Endothelial cell of umbilical vein (primary cell): Measurements from ENCODE around the gene FAM229A. TPM values are rescaled to one million over a fixed set of nuclear protein-coding genes. Genes with fewer than 3 reads are reported as not detected.

Source experiments
- BruUV-seq: library from RNA; stranded (reverse); fragments of 400-500 nt; replicated peaks from 2 replicates; lab custom pipeline; 2021; lab: Mats Ljungman, UMichigan
- CTCF ChIA-PET: fragments of 300-600, 350-600 bp; sonication (Branson Sonifier 250); formaldehyde crosslinking; loops from one replicate; lab custom pipeline; 2021; ENCODE audit warnings: antibody characterized with exemption, inconsistent platforms; lab: Charles Lee
- POLR2A ChIA-PET: fragments of 300-600, 350-600 bp; sonication (Branson Sonifier 250); formaldehyde crosslinking; loops from one replicate; lab custom pipeline; 2021; ENCODE audit warnings: antibody characterized with exemption, inconsistent platforms; lab: Charles Lee
- DNase-seq: peaks from one replicate; pipeline ENCODE4 v3.0.0-alpha.2; 2011; ENCODE audit warnings: low read depth, low spot score
- FAIRE-seq: peaks from 2 replicates; lab custom pipeline; 2011; peaks lifted over from hg19 to GRCh38; lab: Jason Lieb, UNC
- H2AFZ ChIP-seq: 2 replicates; pipeline ENCODE4 v1.6.0; 2012; ENCODE audit warnings: low read depth, low read length, control low read depth, inconsistent platforms
- H3K27ac ChIP-seq: 2 replicates; pipeline ENCODE4 v1.5.1; 2011; ENCODE audit warnings: low read depth, mild to moderate bottlenecking, control low read depth, low read length, moderate library complexity; ENCODE audit not compliant: insufficient read depth
- H3K27me3 ChIP-seq, 2 experiments: 2 replicates each; pipeline versions ENCODE4 v1.6.0 to v1.6.1; 2011; ENCODE audit warnings: low read length in 2 of 2, mixed read lengths in 1 of 2; ENCODE audit not compliant: control insufficient read depth in 2 of 2, insufficient read depth in 2 of 2
- H3K36me3 ChIP-seq, 2 experiments: 2 replicates in 1 of 2; 3 replicates in 1 of 2; pipeline ENCODE4 v1.5.1; 2011; ENCODE audit warnings: low read length in 2 of 2, mild to moderate bottlenecking in 1 of 2, moderate library complexity in 1 of 2; ENCODE audit not compliant: control insufficient read depth in 2 of 2, insufficient read depth in 2 of 2; ENCODE audit errors: extremely low read depth in 1 of 2
- H3K4me1 ChIP-seq: 3 replicates; pipeline ENCODE4 v1.5.1; 2011; ENCODE audit warnings: mild to moderate bottlenecking, low read length; ENCODE audit not compliant: control insufficient read depth, insufficient read depth; ENCODE audit errors: extremely low read depth
- H3K4me2 ChIP-seq: 2 replicates; pipeline ENCODE4 v1.6.1; 2011; ENCODE audit warnings: low read length, control low read depth, mixed read lengths; ENCODE audit not compliant: insufficient read depth
- H3K4me3 ChIP-seq, 3 experiments: fragments of 200-600 bp in 1 of 3; sonication (generic), shearing (Covaris generic) in 1 of 3; replicated peaks in 1 of 3; 2 replicates each; pipeline ENCODE4 v1.5.1; 2011 to 2016; ENCODE audit warnings: control low read depth in 3 of 3, low read length in 3 of 3, mild to moderate bottlenecking in 2 of 3, inconsistent platforms in 1 of 3, low read depth in 1 of 3, moderate library complexity in 1 of 3; ENCODE audit not compliant: insufficient read depth in 1 of 3
- H3K79me2 ChIP-seq: 2 replicates; pipeline ENCODE4 v1.6.0; 2012; ENCODE audit warnings: low read length, inconsistent platforms; ENCODE audit not compliant: control insufficient read depth, insufficient read depth
- H3K9ac ChIP-seq: replicated peaks from 2 replicates; pipeline ENCODE3; 2011; ENCODE audit warnings: low read length, control low read depth; ENCODE audit not compliant: insufficient read depth; ENCODE audit errors: extremely low read depth
- H3K9me1 ChIP-seq: replicated peaks from 3 replicates; pipeline ENCODE4 v1.6.0; 2011; ENCODE audit warnings: mild to moderate bottlenecking, low read length; ENCODE audit not compliant: control insufficient read depth, insufficient read depth; ENCODE audit errors: extremely low read depth
- H3K9me3 ChIP-seq: replicated peaks from 2 replicates; pipeline ENCODE4 v1.5.1; 2012; ENCODE audit warnings: low read length, inconsistent platforms; ENCODE audit not compliant: control insufficient read depth, insufficient read depth
- H4K20me1 ChIP-seq: replicated peaks from 2 replicates; pipeline ENCODE3; 2011; ENCODE audit warnings: mild to moderate bottlenecking, low read length; ENCODE audit not compliant: control insufficient read depth, insufficient read depth; ENCODE audit errors: extremely low read depth
- CTCF ChIP-seq, 2 donors: IDR thresholded peaks; 1 replicate in 1 of 2; 2 replicates in 1 of 2; pipeline ENCODE4 v1.5.1; 2011; ENCODE audit warnings: low read length in 2 of 2, mild to moderate bottlenecking in 2 of 2, moderate library complexity in 2 of 2, control low read depth in 1 of 2, inconsistent platforms in 1 of 2, low read depth in 1 of 2; ENCODE audit not compliant: insufficient read depth in 1 of 2; ENCODE audit errors: extremely low read depth in 1 of 2
- EZH2 ChIP-seq: IDR thresholded peaks from 2 replicates; pipeline ENCODE4 v1.6.1; 2012; ENCODE audit warnings: borderline replicate concordance, low read depth, mild to moderate bottlenecking, moderate library complexity, low read length, inconsistent platforms; ENCODE audit not compliant: severe bottlenecking
- FOS ChIP-seq: IDR thresholded peaks from 2 replicates; pipeline ENCODE4 v1.6.1; 2011; ENCODE audit warnings: mild to moderate bottlenecking, low read length, moderate library complexity, borderline replicate concordance; ENCODE audit not compliant: insufficient read depth
- GATA2 ChIP-seq: IDR thresholded peaks from 2 replicates; pipeline ENCODE4 v1.7.0; 2011; ENCODE audit warnings: low read depth, mild to moderate bottlenecking, moderate library complexity, mixed read lengths, low read length; ENCODE audit not compliant: insufficient read length, insufficient read depth
- JUN ChIP-seq: IDR thresholded peaks from 2 replicates; pipeline ENCODE4 v1.6.1; 2011; ENCODE audit warnings: borderline replicate concordance, low read depth; ENCODE audit not compliant: insufficient read length, insufficient read depth
- MAX ChIP-seq: IDR thresholded peaks from 2 replicates; pipeline ENCODE4 v1.6.1; 2011; ENCODE audit not compliant: insufficient read depth, insufficient read length
- MYC ChIP-seq: IDR thresholded peaks from one replicate; pipeline ENCODE4 v1.6.1; 2011; ENCODE audit warnings: mild to moderate bottlenecking, low read depth, low read length
- POLR2A ChIP-seq: IDR thresholded peaks from 2 replicates; pipeline ENCODE4 v1.6.1; 2012; ENCODE audit warnings: low read depth, mild to moderate bottlenecking, control low read depth, low read length
- POLR2AphosphoS5 ChIP-seq: IDR thresholded peaks from 2 replicates; pipeline ENCODE4 v1.6.1; 2012; ENCODE audit warnings: low read depth, mild to moderate bottlenecking, control low read depth, low read length, moderate library complexity; ENCODE audit not compliant: insufficient read depth
- dilution Hi-C: fragments of 300-500 bp; cut with MboI; formaldehyde crosslinking; loops from one replicate; pipeline ENCODE4 v1.15.0; 2019; ENCODE audit warnings: low sequenced_read_pairs; ENCODE audit not compliant: extremely low pct_ligation_motif_present
- intact Hi-C: fragments of 100-400 bp; cut with micrococcal nuclease; formaldehyde crosslinking; loops from one replicate; pipeline ENCODE4 v1.10.0; 2022
- polyA plus RNA-seq, 4 experiments: library from polyadenylated mRNA; depleted of rRNA in 3 of 4; stranded (reverse) in 3 of 4; unstranded in 1 of 4; fragments of >200 nt; gene quantifications; 2 replicates each; pipeline versions ENCODE4 v1.2.1 to v1.2.3, GENCODE V29; 2011 to 2012; ENCODE audit warnings: missing spikeins in 1 of 4
- total RNA-seq: library from RNA; stranded (reverse); gene quantifications from 2 replicates; pipeline ENCODE4 v1.2.3, GENCODE V29; 2021

FAM229A gene
- total and polyA plus RNA-seq, 2 donors (not counting 3 experiments of a cell fraction or from before 2014, with no cell fraction given) = 8.9 to 11.6 TPM

DNA sequence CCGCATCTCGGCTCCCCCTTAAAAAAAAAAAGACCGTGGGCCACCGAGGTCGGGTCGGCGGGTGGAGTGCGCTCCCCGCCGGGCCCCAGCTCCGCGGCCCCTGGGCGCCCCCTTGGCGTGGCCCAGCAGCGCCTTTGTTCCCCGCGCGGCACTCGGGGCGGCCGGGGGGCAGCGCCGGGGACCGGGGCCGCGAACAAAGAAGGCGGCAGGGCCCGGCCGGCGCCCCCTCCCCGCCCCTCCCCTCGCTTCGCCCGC is 26.8 kb downstream of the FAM229A start:
- no TSS peak for BruUV-seq
- no peaks in the 10 kb centered on the region for H3K27me3 ChIP-seq
- DNase-seq (no peak), FAIRE-seq (no peak)
- H3K4me3 ChIP-seq = peak overlapping the region; percentile 28 to 87 (median 80)
- H3K36me3 ChIP-seq = peaks cover 9 to 25% of the 10 kb centered on the region in 2 experiments
- no peaks in the 10 kb centered on the region for H4K20me1 ChIP-seq
- intact Hi-C loops = loop anchor here (1.0 to 5.0 kb wide), 5 partner anchors 27 to 113 kb away; partner anchors contain the start of genes BSDC1, EIF3I, FAM229A and TMEM234
- no peaks in the 10 kb centered on the region for H3K9me3 ChIP-seq
- dilution Hi-C loops = no loop called here
- H3K4me1 ChIP-seq = peaks cover 14% of the 10 kb centered on the region
- no peak overlapping the region for H3K4me2 ChIP-seq
- H2AFZ ChIP-seq = no peak overlapping the region
- H3K9ac ChIP-seq = peak overlapping the region; percentile 77
- H3K27ac ChIP-seq = peak overlapping the region; percentile 14
- TF ChIP-seq POLR2A = no peak
- TF ChIP-seq POLR2AphosphoS5 = no peak
- TF ChIP-seq EZH2 = no peak
- no peak for TF ChIP-seq FOS
- no peak for TF ChIP-seq CTCF (IDR thresholded peaks at IDR 0.05; ENCODE audit: extremely low read depth in 1 of 2, insufficient read depth in 1 of 2, low read depth in 1 of 2, low read length in 2 of 2)
- no peak for TF ChIP-seq JUN
- TF ChIP-seq GATA2 = no peak
- TF ChIP-seq MYC = no peak
- no peak for TF ChIP-seq MAX
- no peaks in the 10 kb centered on the region for H3K9me1 ChIP-seq
- peaks cover 19% of the 10 kb centered on the region for H3K79me2 ChIP-seq
- CTCF ChIA-PET = interaction anchor here (0.7 to 1.7 kb wide), 13 partner anchors 9 to 145 kb away, joined by 3 to 12 read pairs (median 4); partner anchors contain the start of genes CCDC28B, FAM229A and TSSK3
- POLR2A ChIA-PET = interaction anchor here (0.9 to 2.2 kb wide), 22 partner anchors 8 to 207 kb away, joined by 3 to 50 read pairs (median 7); partner anchors contain the start of genes BSDC1, FAM167B and TSSK3
